Astrocyte of the cerebellum (primary cell): ENCODE results near the gene PRICKLE3.

Experiments
- DNase-seq: peaks from one replicate; pipeline ENCODE4 v3.0.0-alpha.2; 2011; ENCODE audit warnings: low read depth
- H3K4me3 ChIP-seq: 2 replicates; pipeline ENCODE4 v1.5.1; 2011; ENCODE audit warnings: mild to moderate bottlenecking, low read depth, low read length, moderate library complexity
- in situ Hi-C: cut with HindIII; loops from 2 replicates; pipeline ENCODE4 v1.10.0; 2017; ENCODE audit warnings: low sequenced_read_pairs
- TF ChIP-seq, protein P1 (sequence below): IDR thresholded peaks from 2 replicates; pipeline ENCODE4 v1.5.1; 2012; ENCODE audit warnings: low read length, low read depth, moderate library complexity, mild to moderate bottlenecking; ENCODE audit errors: missing control alignments

Gene PRICKLE3

GRCh38 chrX:49193542-49193964 lies 7.4 kb upstream of the PRICKLE3 start:
- no peak overlapping the region for H3K4me3 ChIP-seq
- in situ Hi-C loops, result no loop called here
- no peak for DNase-seq
- TF ChIP-seq, protein P1, sequence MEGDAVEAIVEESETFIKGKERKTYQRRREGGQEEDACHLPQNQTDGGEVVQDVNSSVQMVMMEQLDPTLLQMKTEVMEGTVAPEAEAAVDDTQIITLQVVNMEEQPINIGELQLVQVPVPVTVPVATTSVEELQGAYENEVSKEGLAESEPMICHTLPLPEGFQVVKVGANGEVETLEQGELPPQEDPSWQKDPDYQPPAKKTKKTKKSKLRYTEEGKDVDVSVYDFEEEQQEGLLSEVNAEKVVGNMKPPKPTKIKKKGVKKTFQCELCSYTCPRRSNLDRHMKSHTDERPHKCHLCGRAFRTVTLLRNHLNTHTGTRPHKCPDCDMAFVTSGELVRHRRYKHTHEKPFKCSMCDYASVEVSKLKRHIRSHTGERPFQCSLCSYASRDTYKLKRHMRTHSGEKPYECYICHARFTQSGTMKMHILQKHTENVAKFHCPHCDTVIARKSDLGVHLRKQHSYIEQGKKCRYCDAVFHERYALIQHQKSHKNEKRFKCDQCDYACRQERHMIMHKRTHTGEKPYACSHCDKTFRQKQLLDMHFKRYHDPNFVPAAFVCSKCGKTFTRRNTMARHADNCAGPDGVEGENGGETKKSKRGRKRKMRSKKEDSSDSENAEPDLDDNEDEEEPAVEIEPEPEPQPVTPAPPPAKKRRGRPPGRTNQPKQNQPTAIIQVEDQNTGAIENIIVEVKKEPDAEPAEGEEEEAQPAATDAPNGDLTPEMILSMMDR, result no peak

GRCh38 chrX:49192722-49193328 lies 6.7 kb upstream of the PRICKLE3 start:
- DNase-seq, result no peak
- TF ChIP-seq, protein P1, result peak; percentile 68

GRCh38 chrX:49191574-49192011 lies 5.4 kb upstream of the PRICKLE3 start:
- peak overlapping the region; percentile 50 for H3K4me3 ChIP-seq
- in situ Hi-C loops, result no loop called here
- TF ChIP-seq, protein P1, result no peak
- no peak for DNase-seq

More at GRCh38 chrX:49192722-49193328, 6.7 kb upstream of the PRICKLE3 start:
- in situ Hi-C loops, result no loop called here
- H3K4me3 ChIP-seq, result no peak overlapping the region

DNA sequence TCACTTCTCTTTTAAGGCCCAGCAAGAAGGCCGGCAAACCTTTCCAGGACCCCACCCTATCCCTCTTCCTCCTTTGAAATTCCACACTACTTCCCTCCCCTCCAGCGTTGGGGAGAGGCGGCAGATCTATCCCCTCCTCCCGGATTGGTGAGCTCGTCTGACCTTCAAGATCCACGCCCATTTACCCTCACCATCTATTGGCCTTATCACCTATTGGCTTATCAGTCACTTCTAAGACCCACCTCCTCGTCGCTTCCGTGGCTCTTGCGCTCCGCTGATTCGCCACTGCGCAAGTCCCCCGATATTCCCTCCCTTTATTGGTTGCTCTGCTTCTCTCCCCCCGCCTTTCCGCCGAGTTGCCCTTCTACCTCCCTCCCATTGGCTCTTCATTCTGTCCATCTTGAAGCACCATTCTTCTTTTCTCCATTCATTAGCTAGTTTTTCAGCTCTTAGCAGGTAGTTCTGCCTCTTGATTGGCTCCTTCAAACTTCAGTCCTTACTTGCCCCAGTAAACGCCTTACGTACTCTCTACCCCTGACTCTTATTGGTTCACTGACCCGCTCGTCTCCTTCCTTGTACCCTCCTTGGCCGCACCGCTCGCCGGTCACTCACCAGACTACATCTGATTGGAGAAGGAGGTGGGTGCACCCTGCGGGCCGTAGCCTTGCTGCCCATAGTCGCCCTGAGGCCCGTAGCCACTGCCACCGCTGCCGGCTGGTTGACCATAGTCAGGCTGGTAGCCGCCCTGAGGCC lies 4.8 kb upstream of the PRICKLE3 start:
- peak overlapping the region; percentile 50 for H3K4me3 ChIP-seq
- peak; percentile 97 for DNase-seq
- in situ Hi-C loops, result no loop called here
- TF ChIP-seq, protein P1, result no peak

DNA sequence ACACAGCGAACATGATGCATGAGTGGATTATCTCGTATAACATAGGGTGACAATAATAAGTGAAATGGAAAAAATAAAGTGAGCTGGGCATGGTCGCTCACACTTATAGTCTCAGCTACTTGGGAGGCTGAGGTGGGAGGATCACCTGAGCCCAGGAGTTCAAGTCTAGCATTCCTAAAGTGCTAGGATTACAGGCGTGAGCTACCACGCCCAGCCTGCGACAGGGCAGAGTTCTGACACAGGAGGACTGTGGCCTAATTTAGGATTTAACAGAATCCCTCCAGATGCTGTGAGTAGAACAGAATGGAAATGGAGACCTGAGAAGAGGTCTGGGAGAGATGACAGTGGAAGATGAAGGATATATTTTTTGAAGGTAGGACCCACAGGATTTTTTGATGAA lies 3.4 kb upstream of the PRICKLE3 start:
- TF ChIP-seq, protein P1, result no peak
- DNase-seq, result no peak
- peak overlapping the region; percentile 40 for H3K4me3 ChIP-seq
- in situ Hi-C loops, result no loop called here

DNA sequence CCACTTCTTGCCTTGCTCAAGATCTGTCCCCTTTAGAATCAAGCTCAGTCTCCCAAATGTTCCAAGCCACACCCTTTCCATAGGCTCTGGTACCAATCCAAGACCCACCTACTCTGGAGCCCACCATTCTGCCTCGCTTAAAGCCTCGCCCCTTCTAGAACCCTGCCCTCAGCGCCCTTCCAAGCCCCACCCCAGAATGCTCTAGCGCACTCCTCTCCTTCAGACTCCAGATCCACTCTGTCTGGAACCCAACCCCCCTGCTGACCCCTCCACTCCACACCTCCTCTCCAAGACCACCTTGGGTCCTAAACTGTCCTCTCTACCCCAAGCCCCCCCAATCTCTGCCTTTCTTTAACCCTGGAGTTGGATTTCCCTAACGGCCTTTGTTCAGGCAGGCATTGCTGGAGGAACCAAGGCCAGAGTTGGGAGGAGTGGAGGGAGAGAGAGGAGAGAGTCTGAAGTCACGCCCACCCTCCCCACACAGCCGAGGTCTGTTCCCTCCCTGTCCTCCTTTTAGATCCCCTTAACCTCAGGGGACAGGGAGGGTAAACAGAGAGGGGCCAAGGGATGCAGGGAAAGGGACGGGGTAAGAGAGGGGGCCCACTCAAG lies 2.4 kb upstream of the PRICKLE3 start:
- DNase-seq, result no peak
- in situ Hi-C loops, result no loop called here
- TF ChIP-seq, protein P1, result no peak
- H3K4me3 ChIP-seq, result no peak overlapping the region
